ENCODE measurements around the gene PEAK1. TPM values are rescaled to one million over a fixed set of nuclear protein-coding genes. Genes with fewer than 3 reads are reported as not detected.

The PEAK1 gene
- total and polyA plus RNA-seq, 3 donors from 2014 or later: 33.2 to 130 (median 107) TPM

- no peaks in the 10 kb centered on the region for H3K27me3 ChIP-seq
- no peak for DNase-seq
- no peaks in the 10 kb centered on the region for H3K9me3 ChIP-seq
- WGBS, 2 donors: 93 to 94% methylated on average over 5 to 7 of the region's 7 CpGs
- TF ChIP-seq CTCF (IDR thresholded peaks at IDR 0.05) (no peak), POLR2A (IDR thresholded peaks at IDR 0.05) (no peak)
- H3K4me1 ChIP-seq: peaks cover 3% of the 10 kb centered on the region
- H3K4me3 ChIP-seq: no peak overlapping the region
- H3K27ac ChIP-seq: no peak overlapping the region
- intact Hi-C loops (cut with DNase I; ENCODE audit: low total_unique reads): no loop called here
- no peaks in the 10 kb centered on the region for H3K36me3 ChIP-seq (ENCODE audit: low read depth, missing control alignments)
Observed at GRCh38 chr15:77392762-77393470, 27.0 kb downstream of the PEAK1 start.

- intact Hi-C loops (cut with DNase I; ENCODE audit: low total_unique reads): no loop called here
- TF ChIP-seq CTCF (IDR thresholded peaks at IDR 0.05): no peak
- TF ChIP-seq POLR2A (IDR thresholded peaks at IDR 0.05): no peak
- no peak for DNase-seq
- no peaks in the 10 kb centered on the region for H3K27me3 ChIP-seq
- H3K4me3 ChIP-seq: no peak overlapping the region
- H3K36me3 ChIP-seq (ENCODE audit: low read depth, missing control alignments): no peaks in the 10 kb centered on the region
- H3K9me3 ChIP-seq: no peaks in the 10 kb centered on the region
- H3K4me1 ChIP-seq: peaks cover 3% of the 10 kb centered on the region
- no peak overlapping the region for H3K27ac ChIP-seq
- WGBS, 2 donors: 81 to 86% methylated on average over 3 of the region's 3 CpGs
Observed at GRCh38 chr15:77391372-77391951, 28.4 kb downstream of the PEAK1 start.

- Histone ChIP-seq H3K9me3 (no peaks in the 10 kb centered on the region), H3K27me3 (no peaks in the 10 kb centered on the region), H3K4me3 (no peak overlapping the region), H3K27ac (no peak overlapping the region), H3K36me3 (ENCODE audit: low read depth, missing control alignments) (no peaks in the 10 kb centered on the region), H3K4me1 (peaks cover 3% of the 10 kb centered on the region)
- intact Hi-C loops (cut with DNase I; ENCODE audit: low total_unique reads): no loop called here
- 77 to 91% methylated on average over 2 of the region's 2 CpGs for WGBS, 2 donors
- TF ChIP-seq POLR2A (IDR thresholded peaks at IDR 0.05): no peak
- no peak for TF ChIP-seq CTCF (IDR thresholded peaks at IDR 0.05)
- DNase-seq: no peak
Observed at GRCh38 chr15:77387365-77388105, 32.4 kb downstream of the PEAK1 start.

- 79 to 82% methylated on average over 2 of the region's 2 CpGs for WGBS, 2 donors
- H3K27ac ChIP-seq: no peak overlapping the region
- H3K27me3 ChIP-seq: no peaks in the 10 kb centered on the region
- no peak overlapping the region for H3K4me3 ChIP-seq
- intact Hi-C loops (cut with DNase I; ENCODE audit: low total_unique reads): no loop called here
- TF ChIP-seq CTCF (IDR thresholded peaks at IDR 0.05) (no peak), POLR2A (IDR thresholded peaks at IDR 0.05) (no peak)
- no peaks in the 10 kb centered on the region for H3K9me3 ChIP-seq
- peaks cover 4% of the 10 kb centered on the region for H3K4me1 ChIP-seq
- H3K36me3 ChIP-seq (ENCODE audit: low read depth, missing control alignments): no peaks in the 10 kb centered on the region
- DNase-seq: no peak
Observed at GRCh38 chr15:77386626-77387025, 33.3 kb downstream of the PEAK1 start.
